Hair follicle dermal papilla cell (primary cell): ENCODE data around the gene P2RX3. TPM values are rescaled to one million over a fixed set of nuclear protein-coding genes. Genes with fewer than 3 reads are reported as not detected.

Source experiments
- total RNA-seq: library from RNA; depleted of rRNA; stranded (reverse); fragments of >200 nt; gene quantifications from 2 replicates; pipeline ENCODE4 v1.2.3, GENCODE V29; 2012

Gene P2RX3
- total RNA-seq, result not detected in 2 replicates

GRCh38 chr11:57338142-57338541, at the start of gene P2RX3:
P2RX3 (plus strand) TSS chr11:57338352; CDS start chr11:57338551, 199 bp downstream.

GRCh38 chr11:57324886-57325734, 13.0 kb upstream of the P2RX3 start, which contains the start of gene TNKS1BP1:
TNKS1BP1 (minus strand) TSS chr11:57324952; CDS start chr11:57321885, 3,067 bp downstream.

GRCh38 chr11:57335343-57336110, 2.6 kb upstream of the P2RX3 start, which contains the start of gene SSRP1:
SSRP1 (minus strand) TSS chr11:57335892; CDS start chr11:57335121, 771 bp downstream.

DNA sequence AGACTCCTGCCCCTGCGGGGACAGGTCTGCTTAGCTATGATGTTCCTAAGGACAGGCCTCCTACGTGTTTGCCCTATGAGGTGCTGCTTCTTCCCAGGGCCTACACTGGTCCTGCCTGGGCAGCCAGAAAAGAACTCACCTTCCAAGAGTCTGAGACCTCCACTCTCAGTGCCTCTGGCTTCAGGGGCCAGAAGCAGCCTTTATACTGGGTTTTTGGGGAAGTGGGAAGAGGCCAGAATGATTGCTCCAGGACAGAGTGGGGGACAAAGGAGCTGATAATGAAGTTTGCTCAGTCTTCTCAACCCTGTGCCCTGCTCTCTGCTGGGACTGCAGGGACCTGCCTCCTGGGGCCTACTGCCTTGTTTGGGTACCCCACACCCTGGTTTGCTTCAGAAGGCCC, 42.8 kb downstream of the P2RX3 start, which contains the start of gene PRG3:
Gene PRG3, minus strand, starts transcription at position 176 of the 400 bp plus-strand sequence. CDS start 442 bp downstream, outside the sequence.

GRCh38 chr11:57390535-57390934, 52.4 kb downstream of the P2RX3 start, which contains the start of gene PRG2:
PRG2 (minus strand) TSS chr11:57390650; CDS start chr11:57389944, 706 bp downstream.

Other genes with a start within 250 kb of the P2RX3 start
- gene LRRC55, start 156.4 kb upstream of the P2RX3 start, total RNA-seq, result not detected in 2 replicates
- gene APLNR, start 101.1 kb upstream of the P2RX3 start, total RNA-seq, result not detected in 2 replicates
- 189 and 200 TPM in 2 replicates for gene TNKS1BP1, start 13.4 kb upstream of the P2RX3 start, total RNA-seq
- gene SSRP1, start 2.5 kb upstream of the P2RX3 start, total RNA-seq, result 56.8 and 58.1 TPM in 2 replicates
- not detected in 2 replicates for gene PRG3, start 42.8 kb downstream of the P2RX3 start, total RNA-seq
- gene PRG2, start 52.3 kb downstream of the P2RX3 start, total RNA-seq, result not detected in 2 replicates
- 32.4 and 54.8 TPM in 2 replicates for gene SLC43A3, start 88.8 kb downstream of the P2RX3 start, total RNA-seq
- 0.12 and 0.49 TPM in 2 replicates for gene RTN4RL2, start 122.2 kb downstream of the P2RX3 start, total RNA-seq
- gene SLC43A1, start 177.3 kb downstream of the P2RX3 start, total RNA-seq, result 12.9 and 19.1 TPM in 2 replicates
- gene TIMM10, start 192.4 kb downstream of the P2RX3 start, total RNA-seq, result 10.5 and 12.3 TPM in 2 replicates
- gene SMTNL1, start 199.2 kb downstream of the P2RX3 start, total RNA-seq, result not detected in 2 replicates
- gene UBE2L6, start 229.3 kb downstream of the P2RX3 start, total RNA-seq, result 64.8 and 65.7 TPM in 2 replicates